T47D (cell line): ENCODE data around the gene GHR.

Experiments
- DNase-seq, 2 experiments: peaks; one replicate each; pipeline versions ENCODE4 v3.0.0 to v3.0.0-alpha.2; 2011 to 2012; ENCODE audit warnings: low read depth in 1 of 2, low spot score in 1 of 2
- JUND ChIP-seq: IDR thresholded peaks from 2 replicates; pipeline ENCODE4 v1.6.1; 2012; ENCODE audit warnings: low read depth
- in situ Hi-C: cut with HindIII; loops from 2 replicates; pipeline ENCODE4 v1.10.0; 2016; ENCODE audit warnings: low sequenced_read_pairs, low pct_unique_long_range_greater_than_20kb

Gene GHR

GRCh38 chr5:42759456-42759855, 336.2 kb downstream of the GHR start:
- no peak for TF ChIP-seq JUND
- in situ Hi-C loops = no loop called here
- no peak for DNase-seq

DNA sequence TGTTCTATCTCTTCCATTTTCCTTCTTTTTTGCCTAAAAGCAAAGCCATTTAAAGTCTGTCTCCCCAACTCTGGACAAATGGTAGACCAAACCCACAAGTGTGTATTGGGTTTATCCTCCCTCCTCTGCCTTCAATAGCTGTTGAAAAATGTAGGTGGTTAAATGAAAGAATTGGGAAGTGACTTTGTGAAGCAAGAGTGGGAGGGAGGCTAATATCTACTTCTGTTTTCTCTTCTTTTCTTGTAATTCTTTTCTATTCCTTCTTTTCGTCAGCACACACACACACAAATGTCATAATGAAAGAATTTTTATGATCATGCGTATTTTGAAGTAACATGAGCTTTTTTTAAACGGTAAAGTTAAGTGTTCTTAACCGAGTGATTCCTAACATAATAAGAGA, 337.2 kb downstream of the GHR start:
- no peak for TF ChIP-seq JUND
- in situ Hi-C loops = no loop called here
- no peak for DNase-seq

GRCh38 chr5:42761791-42762190, 338.6 kb downstream of the GHR start:
- in situ Hi-C loops = no loop called here
- DNase-seq = no peak
- no peak for TF ChIP-seq JUND

GRCh38 chr5:42767491-42768105, 344.4 kb downstream of the GHR start:
- no peak for TF ChIP-seq JUND
- peak in 1 of 2 experiments; percentile 61 for DNase-seq
- in situ Hi-C loops = no loop called here

- in situ Hi-C loops = no loop called here
- TF ChIP-seq JUND = no peak
- no peak for DNase-seq
Observed at GRCh38 chr5:42768106-42768504, 344.9 kb downstream of the GHR start.

GRCh38 chr5:42770003-42770402, 346.8 kb downstream of the GHR start:
- no peak for DNase-seq
- no peak for TF ChIP-seq JUND
- in situ Hi-C loops = no loop called here
